Natural killer cell (primary cell): Measurements from ENCODE around the gene ABCA4. TPM values are rescaled to one million over a fixed set of nuclear protein-coding genes. Genes with fewer than 3 reads are reported as not detected.

Experiments
- ATAC-seq, 3 donors: fragments of 150-1000 bp in 2 of 3; fragments of 200-7000 bp in 1 of 3; cut with Tn5 transposase; 1 replicate in 1 of 3; 2 replicates in 2 of 3; pipeline ENCODE4 v1.10.0; 2021; ENCODE audit warnings: mild to moderate bottlenecking in 2 of 3, moderate library complexity in 2 of 3
- DNase-seq, 2 donors: peaks; one replicate each; pipeline versions ENCODE4 v3.0.0 to v3.0.0-alpha.2; 2013 to 2021; ENCODE audit warnings: mixed read lengths in 1 of 2
- H3K27ac ChIP-seq: one replicate; pipeline ENCODE4 v1.5.1; 2013; ENCODE audit warnings: mild to moderate bottlenecking, low read length
- H3K27me3 ChIP-seq: one replicate; pipeline ENCODE4 v1.6.1; 2013; ENCODE audit warnings: low read length; ENCODE audit not compliant: control insufficient read depth, insufficient read depth
- H3K36me3 ChIP-seq: one replicate; pipeline ENCODE4 v1.6.1; 2013; ENCODE audit warnings: low read length; ENCODE audit not compliant: control insufficient read depth, insufficient read depth
- H3K4me1 ChIP-seq: one replicate; pipeline ENCODE4 v1.6.1; 2013; ENCODE audit warnings: low read length; ENCODE audit not compliant: control insufficient read depth, insufficient read depth
- H3K4me3 ChIP-seq: one replicate; pipeline ENCODE4 v1.5.1; 2013; ENCODE audit warnings: low read length
- H3K9me3 ChIP-seq: one replicate; pipeline ENCODE4 v1.6.1; 2013; ENCODE audit warnings: low read length; ENCODE audit not compliant: control insufficient read depth, insufficient read depth
- H3K27ac Mint-ChIP-seq, 2 donors: one replicate each; pipeline ENCODE4 v1.8.0; 2022; ENCODE audit warnings: mild to moderate bottlenecking in 2 of 2, mixed read lengths in 2 of 2, moderate library complexity in 1 of 2
- H3K27me3 Mint-ChIP-seq, 2 donors: one replicate each; pipeline ENCODE4 v1.8.0; 2022; ENCODE audit warnings: low read depth in 2 of 2, mixed read lengths in 2 of 2
- H3K36me3 Mint-ChIP-seq: one replicate; pipeline ENCODE4 v1.8.0; 2022; ENCODE audit warnings: mixed read lengths
- H3K4me1 Mint-ChIP-seq, 2 donors: one replicate each; pipeline ENCODE4 v1.8.0; 2022; ENCODE audit warnings: mixed read lengths in 2 of 2
- H3K4me3 Mint-ChIP-seq: one replicate; pipeline ENCODE4 v1.8.0; 2022; ENCODE audit warnings: mild to moderate bottlenecking, moderate library complexity, mixed read lengths
- H3K9me3 Mint-ChIP-seq, 2 donors: one replicate each; pipeline ENCODE4 v1.8.0; 2022; ENCODE audit warnings: mixed read lengths in 2 of 2
- WGBS: methylation state at CpG from one replicate; pipeline ENCODE4 v1.1.7; 2013; ENCODE audit warnings: missing lambda C conversion rate; ENCODE audit not compliant: insufficient coverage; 5-methylcytosine and 5-hydroxymethylcytosine counted together
- intact Hi-C: fragments of 100-400 bp; cut with micrococcal nuclease; formaldehyde crosslinking; loops from one replicate; pipeline ENCODE4 v1.14.2; 2022
- total RNA-seq, 4 donors: library from RNA; stranded (reverse); fragments of 120-200 nt in 1 of 4; gene quantifications; one replicate each; pipeline versions ENCODE4 v1.2.3 to v1.2.4, GENCODE V29; 2013 to 2022
- TF ChIP-seq, protein P1 (sequence below): fragments of 200-600 bp; IDR thresholded peaks from one replicate; pipeline ENCODE4 v1.8.0; 2022; ENCODE audit warnings: antibody characterized with exemption

The ABCA4 gene
- total RNA-seq, 3 donors from 2014 or later (not counting 1 experiment from before 2014, with no cell fraction given) = 0.48 TPM; not detected in 2

GRCh38 chr1:94020764-94021579 lies 100.0 kb downstream of the ABCA4 start:
- TF ChIP-seq, protein P1, sequence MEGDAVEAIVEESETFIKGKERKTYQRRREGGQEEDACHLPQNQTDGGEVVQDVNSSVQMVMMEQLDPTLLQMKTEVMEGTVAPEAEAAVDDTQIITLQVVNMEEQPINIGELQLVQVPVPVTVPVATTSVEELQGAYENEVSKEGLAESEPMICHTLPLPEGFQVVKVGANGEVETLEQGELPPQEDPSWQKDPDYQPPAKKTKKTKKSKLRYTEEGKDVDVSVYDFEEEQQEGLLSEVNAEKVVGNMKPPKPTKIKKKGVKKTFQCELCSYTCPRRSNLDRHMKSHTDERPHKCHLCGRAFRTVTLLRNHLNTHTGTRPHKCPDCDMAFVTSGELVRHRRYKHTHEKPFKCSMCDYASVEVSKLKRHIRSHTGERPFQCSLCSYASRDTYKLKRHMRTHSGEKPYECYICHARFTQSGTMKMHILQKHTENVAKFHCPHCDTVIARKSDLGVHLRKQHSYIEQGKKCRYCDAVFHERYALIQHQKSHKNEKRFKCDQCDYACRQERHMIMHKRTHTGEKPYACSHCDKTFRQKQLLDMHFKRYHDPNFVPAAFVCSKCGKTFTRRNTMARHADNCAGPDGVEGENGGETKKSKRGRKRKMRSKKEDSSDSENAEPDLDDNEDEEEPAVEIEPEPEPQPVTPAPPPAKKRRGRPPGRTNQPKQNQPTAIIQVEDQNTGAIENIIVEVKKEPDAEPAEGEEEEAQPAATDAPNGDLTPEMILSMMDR = no peak
- Histone ChIP-seq H3K4me1 (peaks cover 67% of the 10 kb centered on the region), H3K4me3 (no peak overlapping the region), H3K9me3 (no peaks in the 10 kb centered on the region), H3K27me3 (no peaks in the 10 kb centered on the region), H3K27ac (peak overlapping the region; percentile 76), H3K36me3 (no peaks in the 10 kb centered on the region)
- intact Hi-C loops = loop anchor here (2.0 to 5.0 kb wide), 2 partner anchors 112 to 269 kb away; partner anchors contain the start of gene GCLM
- DNase-seq = peak; percentile 54 to 65
- ATAC-seq = peak; percentile 56 to 79 (median 78)
- H3K4me1 Mint-ChIP-seq = peaks cover 70 to 74% of the 10 kb centered on the region in 2 donors
- no peaks in the 10 kb centered on the region for H3K36me3 Mint-ChIP-seq
- no peaks in the 10 kb centered on the region for H3K9me3 Mint-ChIP-seq
- peaks cover 0 to 8% of the 10 kb centered on the region in 2 donors for H3K27me3 Mint-ChIP-seq
- peak overlapping the region; percentile 63 for H3K4me3 Mint-ChIP-seq
- WGBS = 45% methylated on average over 10 of the region's 10 CpGs
- H3K27ac Mint-ChIP-seq = peak overlapping the region; percentile 87 to 94

DNA sequence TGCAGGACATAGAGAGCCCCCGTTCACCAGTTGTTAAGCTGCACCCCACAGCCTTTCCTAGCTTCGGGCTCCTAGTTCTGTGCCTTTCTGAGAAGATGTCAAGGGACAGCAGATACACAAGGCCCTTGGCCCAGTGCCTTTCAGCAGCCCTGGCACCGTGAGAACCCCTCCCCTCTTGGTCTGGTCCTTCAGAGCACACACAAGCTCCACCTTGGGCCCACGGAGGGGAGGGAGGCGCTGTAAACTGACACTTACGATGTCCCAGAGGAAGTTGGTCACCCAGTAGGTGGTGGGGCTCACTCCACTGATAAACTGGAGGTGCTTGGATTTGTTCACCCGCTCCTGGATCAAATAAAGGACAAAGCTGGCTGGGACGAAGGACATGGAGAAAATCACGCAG lies 101.6 kb downstream of the ABCA4 start:
- H3K4me3 Mint-ChIP-seq = peak overlapping the region; percentile 64
- TF ChIP-seq, protein P1 = no peak
- WGBS = 70% methylated on average over 9 of the region's 9 CpGs
- no peaks in the 10 kb centered on the region for H3K9me3 Mint-ChIP-seq
- ATAC-seq (no peak), DNase-seq (no peak)
- Histone ChIP-seq H3K27me3 (no peaks in the 10 kb centered on the region), H3K9me3 (no peaks in the 10 kb centered on the region), H3K4me1 (peaks cover 84% of the 10 kb centered on the region), H3K4me3 (no peak overlapping the region), H3K27ac (peak overlapping the region; percentile 76), H3K36me3 (no peaks in the 10 kb centered on the region)
- H3K36me3 Mint-ChIP-seq = no peaks in the 10 kb centered on the region
- peak overlapping the region; percentile 87 to 94 for H3K27ac Mint-ChIP-seq
- intact Hi-C loops = loop anchor here (10.0 kb wide), 1 partner anchor 175 kb away; no protein-coding TSS in a partner anchor
- H3K4me1 Mint-ChIP-seq = peaks cover 76 to 83% of the 10 kb centered on the region in 2 donors
- H3K27me3 Mint-ChIP-seq = no peaks in the 10 kb centered on the region

- Histone ChIP-seq H3K36me3 (no peaks in the 10 kb centered on the region), H3K27me3 (no peaks in the 10 kb centered on the region), H3K9me3 (no peaks in the 10 kb centered on the region), H3K4me1 (peaks cover 77% of the 10 kb centered on the region), H3K4me3 (no peak overlapping the region), H3K27ac (peak overlapping the region; percentile 87)
- Mint-ChIP-seq H3K27ac (peak overlapping the region; percentile 64 to 81), H3K36me3 (no peaks in the 10 kb centered on the region), H3K27me3 (no peaks in the 10 kb centered on the region), H3K9me3 (no peaks in the 10 kb centered on the region), H3K4me3 (peak overlapping the region; percentile 69), H3K4me1 (peaks cover 90 to 91% of the 10 kb centered on the region in 2 donors)
- TF ChIP-seq, protein P1 = no peak
- 15% methylated on average over 6 of the region's 6 CpGs for WGBS
- intact Hi-C loops = loop anchor here (1.0 to 10.0 kb wide), 3 partner anchors 26 to 585 kb away; no protein-coding TSS in a partner anchor
- peak; percentile 84 to 92 (median 87) for ATAC-seq
- peak; percentile 50 to 66 for DNase-seq
These were observed 103.7 kb downstream of the ABCA4 start for GRCh38 chr1:94017155-94017829.
